IMR-90 (cell line): ENCODE results near the gene COL5A1. TPM values are rescaled to one million over a fixed set of nuclear protein-coding genes. Genes with fewer than 3 reads are reported as not detected.

ENCODE experiments used
- ATAC-seq: fragments of 200-7000 bp; cut with Tn5 transposase; 2 replicates; pipeline ENCODE4 v1.9.1; 2020; ENCODE audit warnings: low read depth, mild to moderate bottlenecking, moderate library complexity
- BruUV-seq: library from RNA; stranded (reverse); fragments of 400-500 nt; replicated peaks from 2 replicates; lab custom pipeline; 2021; lab: Mats Ljungman, UMichigan
- CTCF ChIA-PET: fragments of 300-600 bp; formaldehyde crosslinking; extraction: SDS; loops from one replicate; lab custom pipeline; 2021; ENCODE audit warnings: antibody characterized with exemption; lab: Yijun Ruan, JAX
- POLR2A ChIA-PET: fragments of 300-600 bp; sonication (Branson Sonifier 250); formaldehyde crosslinking; loops from one replicate; lab custom pipeline; 2022; ENCODE audit warnings: antibody characterized with exemption; ENCODE audit not compliant: unreplicated experiment; lab: Charles Lee
- DNase-seq: peaks from one replicate; pipeline ENCODE4 v3.0.0; 2013
- H2AFZ ChIP-seq: replicated peaks from 2 replicates; pipeline ENCODE3; 2013; ENCODE audit warnings: low read length, mild to moderate bottlenecking; ENCODE audit not compliant: poor library complexity
- H2AK5ac ChIP-seq: 2 replicates; pipeline ENCODE4 v1.6.1; 2013; ENCODE audit warnings: low read depth, low read length, inconsistent platforms
- H2AK9ac ChIP-seq: replicated peaks from 2 replicates; pipeline ENCODE3; 2013; ENCODE audit warnings: mild to moderate bottlenecking, low read depth, low read length, moderate library complexity; ENCODE audit not compliant: poor library complexity
- H2BK120ac ChIP-seq: 2 replicates; pipeline ENCODE4 v1.6.1; 2013; ENCODE audit warnings: low read depth, low read length, inconsistent platforms
- H2BK15ac ChIP-seq: 3 replicates; pipeline ENCODE4 v1.6.1; 2013; ENCODE audit warnings: low read depth, low read length, inconsistent platforms
- H2BK20ac ChIP-seq: 2 replicates; pipeline ENCODE4 v1.6.1; 2013; ENCODE audit warnings: low read depth, mild to moderate bottlenecking, inconsistent platforms, low read length, moderate library complexity
- H2BK5ac ChIP-seq: 2 replicates; pipeline ENCODE4 v1.6.1; 2013; ENCODE audit warnings: mild to moderate bottlenecking, low read depth, low read length, inconsistent platforms; ENCODE audit not compliant: poor library complexity, severe bottlenecking
- H3K14ac ChIP-seq: replicated peaks from 2 replicates; pipeline ENCODE4 v1.6.1; 2013; ENCODE audit warnings: low read depth, low read length, inconsistent platforms
- H3K18ac ChIP-seq: 2 replicates; pipeline ENCODE4 v1.6.1; 2013; ENCODE audit warnings: low read depth, low read length, control low read depth
- H3K23ac ChIP-seq: 2 replicates; pipeline ENCODE4 v1.6.1; 2013; ENCODE audit warnings: low read depth, low read length, inconsistent platforms
- H3K27ac ChIP-seq: 2 replicates; pipeline ENCODE4 v1.5.1; 2013; ENCODE audit warnings: mild to moderate bottlenecking, control low read depth, low read length; ENCODE audit not compliant: insufficient read depth
- H3K27me3 ChIP-seq: 2 replicates; pipeline ENCODE4 v1.6.1; 2013; ENCODE audit warnings: low read length; ENCODE audit not compliant: control insufficient read depth, insufficient read depth
- H3K36me3 ChIP-seq: 2 replicates; pipeline ENCODE4 v1.6.1; 2013; ENCODE audit warnings: low read length, mixed read lengths; ENCODE audit not compliant: control insufficient read depth, insufficient read depth
- H3K4ac ChIP-seq: 2 replicates; pipeline ENCODE4 v1.6.1; 2013; ENCODE audit warnings: low read depth, low read length, inconsistent platforms
- H3K4me1 ChIP-seq: 2 replicates; pipeline ENCODE4 v1.6.1; 2013; ENCODE audit warnings: low read length, mixed read lengths; ENCODE audit not compliant: control insufficient read depth, insufficient read depth
- H3K4me2 ChIP-seq: 2 replicates; pipeline ENCODE4 v1.6.1; 2013; ENCODE audit warnings: low read depth, mild to moderate bottlenecking, control low read depth, low read length, moderate library complexity
- H3K4me3 ChIP-seq: 2 replicates; pipeline ENCODE4 v1.5.1; 2013; ENCODE audit warnings: low read depth, mild to moderate bottlenecking, control low read depth, low read length, moderate library complexity; ENCODE audit not compliant: insufficient read depth
- H3K56ac ChIP-seq: 2 replicates; pipeline ENCODE4 v1.6.1; 2013; ENCODE audit warnings: low read length, inconsistent platforms; ENCODE audit not compliant: insufficient read depth; ENCODE audit errors: extremely low read depth
- H3K79me1 ChIP-seq, 2 experiments: 2 replicates each; pipeline ENCODE4 v1.6.1; 2013; ENCODE audit warnings: low read length in 2 of 2, inconsistent platforms in 1 of 2, low read depth in 1 of 2
- H3K9ac ChIP-seq: 2 replicates; pipeline ENCODE4 v1.6.1; 2013; ENCODE audit warnings: low read depth, low read length, control low read depth
- H3K9me1 ChIP-seq: 2 replicates; pipeline ENCODE4 v1.6.1; 2013; ENCODE audit warnings: low read length, inconsistent platforms; ENCODE audit not compliant: insufficient read depth
- H3K9me3 ChIP-seq: 2 replicates; pipeline ENCODE4 v1.6.1; 2013; ENCODE audit warnings: low read length; ENCODE audit not compliant: control insufficient read depth, insufficient read depth
- H4K20me1 ChIP-seq: 2 replicates; pipeline ENCODE4 v1.6.1; 2013; ENCODE audit warnings: low read length, inconsistent platforms; ENCODE audit not compliant: insufficient read depth
- H4K5ac ChIP-seq: 2 replicates; pipeline ENCODE4 v1.6.1; 2013; ENCODE audit warnings: mild to moderate bottlenecking, low read depth, low read length, control low read depth
- H4K8ac ChIP-seq, 2 experiments: 2 replicates each; pipeline ENCODE4 v1.6.1; 2013; ENCODE audit warnings: low read depth in 2 of 2, low read length in 2 of 2, control low read depth in 1 of 2, inconsistent platforms in 1 of 2
- H4K91ac ChIP-seq: 2 replicates; pipeline ENCODE4 v1.6.1; 2013; ENCODE audit warnings: low read depth, low read length, inconsistent platforms; ENCODE audit not compliant: insufficient read depth
- CTCF ChIP-seq: conservative IDR thresholded peaks from 2 replicates; pipeline ENCODE4 v1.5.1; 2012; ENCODE audit warnings: mild to moderate bottlenecking, low read depth, low read length, improper control_type of control experiment
- MAZ ChIP-seq: IDR thresholded peaks from 2 replicates; pipeline ENCODE4 v1.6.1; 2012; ENCODE audit warnings: low read depth, mild to moderate bottlenecking, low read length, improper control_type of control experiment, moderate library complexity, borderline replicate concordance
- RAD21 ChIP-seq: IDR thresholded peaks from 2 replicates; pipeline ENCODE4 v1.6.1; 2012; ENCODE audit warnings: low read length, improper control_type of control experiment
- WGBS, 2 experiments: methylation state at CpG; one replicate each; pipeline versions ENCODE4 v1.1.5 to v1.1.7; 2013; ENCODE audit warnings: missing lambda C conversion rate in 2 of 2; ENCODE audit not compliant: insufficient read length in 1 of 2; ENCODE audit errors: extremely low coverage in 2 of 2; 5-methylcytosine and 5-hydroxymethylcytosine counted together
- dilution Hi-C: fragments of 300-500 bp; cut with HindIII; formaldehyde crosslinking; loops from one replicate; pipeline ENCODE4 v1.14.3; 2018; ENCODE audit warnings: low sequenced_read_pairs; ENCODE audit not compliant: unreplicated experiment
- in situ Hi-C: fragments of 300-500 bp; cut with MboI; formaldehyde crosslinking; loops from 3 replicates; pipeline ENCODE4 v1.14.3; 2019; ENCODE audit warnings: low sequenced_read_pairs, inconsistent platforms, mixed read lengths
- intact Hi-C: fragments of 100-400 bp; cut with micrococcal nuclease; formaldehyde crosslinking; loops from 2 replicates; pipeline ENCODE4 v1.10.0; 2022
- polyA plus RNA-seq, 3 experiments: library from polyadenylated mRNA; depleted of rRNA; stranded (reverse); fragments of >200 nt; gene quantifications; 2 replicates each; pipeline ENCODE4 v1.2.3, GENCODE V29; 2012; ENCODE audit warnings: low replicate concordance in 1 of 3
- total RNA-seq: library from RNA; depleted of rRNA; stranded (reverse); fragments of >200 nt; gene quantifications from 2 replicates; pipeline ENCODE4 v1.2.3, GENCODE V29; 2012
- TF ChIP-seq, protein P1 (sequence below): fragments of 150-350 bp; IDR thresholded peaks from 2 replicates; pipeline ENCODE4 v1.6.1; 2017; ENCODE audit warnings: mild to moderate bottlenecking, antibody characterized with exemption, low read length, low read depth

Gene COL5A1
- total and polyA plus RNA-seq, 2 of the 4 experiments (the other 2 are of a cell fraction) = 19.2 to 173 TPM

GRCh38 chr9:134656334-134657006, 14.9 kb downstream of the COL5A1 start:
- Histone ChIP-seq H3K27ac (no peak overlapping the region), H3K4me2 (no peak overlapping the region), H4K5ac (no peak overlapping the region), H4K8ac (no peak overlapping the region; a peak in 1 of 4 replicates), H2BK20ac (no peak overlapping the region), H3K18ac (no peak overlapping the region), H2AK5ac (no peak overlapping the region), H2AK9ac (peak overlapping the region; percentile 70), H2BK15ac (no peak overlapping the region), H3K9me3 (no peaks in the 10 kb centered on the region), H3K23ac (no peak overlapping the region), H3K36me3 (peaks cover 37% of the 10 kb centered on the region), H3K9ac (no peak overlapping the region), H3K4ac (no peak overlapping the region), H3K4me1 (peaks cover 12% of the 10 kb centered on the region), H2BK5ac (no peak overlapping the region), H4K91ac (no peak overlapping the region), H2AFZ (no peak overlapping the region), H3K9me1 (peaks cover 33% of the 10 kb centered on the region), H4K20me1 (peaks cover 94% of the 10 kb centered on the region), H2BK120ac (no peak overlapping the region), H3K4me3 (no peak overlapping the region), H3K14ac (no peak overlapping the region), H3K79me1 (peaks cover 24 to 87% of the 10 kb centered on the region in 2 experiments), H3K56ac (no peak overlapping the region), H3K27me3 (no peaks in the 10 kb centered on the region)
- intact Hi-C loops (no loop called here), dilution Hi-C loops (no loop called here), in situ Hi-C loops (no loop called here)
- 28% methylated on average over 5 of the region's 12 CpGs; no CpG with 5 or more reads in 1 of the 2 experiments for WGBS, 2 experiments
- TF ChIP-seq, protein P1, sequence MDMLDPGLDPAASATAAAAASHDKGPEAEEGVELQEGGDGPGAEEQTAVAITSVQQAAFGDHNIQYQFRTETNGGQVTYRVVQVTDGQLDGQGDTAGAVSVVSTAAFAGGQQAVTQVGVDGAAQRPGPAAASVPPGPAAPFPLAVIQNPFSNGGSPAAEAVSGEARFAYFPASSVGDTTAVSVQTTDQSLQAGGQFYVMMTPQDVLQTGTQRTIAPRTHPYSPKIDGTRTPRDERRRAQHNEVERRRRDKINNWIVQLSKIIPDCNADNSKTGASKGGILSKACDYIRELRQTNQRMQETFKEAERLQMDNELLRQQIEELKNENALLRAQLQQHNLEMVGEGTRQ = no peak
- peak; percentile 43 for TF ChIP-seq RAD21
- TF ChIP-seq CTCF = 0 out of 2 replicates have a peak, but pooled peaks have one; percentile 27
- no peak for TF ChIP-seq MAZ
- ATAC-seq = no peak; the same call in 1 of the 2 replicates
- CTCF ChIA-PET = no interaction called here
- POLR2A ChIA-PET = no interaction called here
- no TSS peak for BruUV-seq
- no peak for DNase-seq
